IMR-90 (cell line): Measurements from ENCODE around the gene PIGP. TPM values are rescaled to one million over a fixed set of nuclear protein-coding genes. Genes with fewer than 3 reads are reported as not detected.

Experiments used
- ATAC-seq: fragments of 200-7000 bp; cut with Tn5 transposase; 2 replicates; pipeline ENCODE4 v1.9.1; 2020; ENCODE audit warnings: low read depth, mild to moderate bottlenecking, moderate library complexity
- BruUV-seq: library from RNA; stranded (reverse); fragments of 400-500 nt; replicated peaks from 2 replicates; lab custom pipeline; 2021; lab: Mats Ljungman, UMichigan
- CTCF ChIA-PET: fragments of 300-600 bp; formaldehyde crosslinking; extraction: SDS; loops from one replicate; lab custom pipeline; 2021; ENCODE audit warnings: antibody characterized with exemption; lab: Yijun Ruan, JAX
- POLR2A ChIA-PET: fragments of 300-600 bp; sonication (Branson Sonifier 250); formaldehyde crosslinking; loops from one replicate; lab custom pipeline; 2022; ENCODE audit warnings: antibody characterized with exemption; ENCODE audit not compliant: unreplicated experiment; lab: Charles Lee
- DNase-seq: peaks from one replicate; pipeline ENCODE4 v3.0.0; 2013
- H2AFZ ChIP-seq: replicated peaks from 2 replicates; pipeline ENCODE3; 2013; ENCODE audit warnings: low read length, mild to moderate bottlenecking; ENCODE audit not compliant: poor library complexity
- H2AK5ac ChIP-seq: 2 replicates; pipeline ENCODE4 v1.6.1; 2013; ENCODE audit warnings: low read depth, low read length, inconsistent platforms
- H2AK9ac ChIP-seq: replicated peaks from 2 replicates; pipeline ENCODE3; 2013; ENCODE audit warnings: mild to moderate bottlenecking, low read depth, low read length, moderate library complexity; ENCODE audit not compliant: poor library complexity
- H2BK120ac ChIP-seq: 2 replicates; pipeline ENCODE4 v1.6.1; 2013; ENCODE audit warnings: low read depth, low read length, inconsistent platforms
- H2BK15ac ChIP-seq: 3 replicates; pipeline ENCODE4 v1.6.1; 2013; ENCODE audit warnings: low read depth, low read length, inconsistent platforms
- H2BK20ac ChIP-seq: 2 replicates; pipeline ENCODE4 v1.6.1; 2013; ENCODE audit warnings: low read depth, mild to moderate bottlenecking, inconsistent platforms, low read length, moderate library complexity
- H2BK5ac ChIP-seq: 2 replicates; pipeline ENCODE4 v1.6.1; 2013; ENCODE audit warnings: mild to moderate bottlenecking, low read depth, low read length, inconsistent platforms; ENCODE audit not compliant: poor library complexity, severe bottlenecking
- H3K14ac ChIP-seq: replicated peaks from 2 replicates; pipeline ENCODE4 v1.6.1; 2013; ENCODE audit warnings: low read depth, low read length, inconsistent platforms
- H3K18ac ChIP-seq: 2 replicates; pipeline ENCODE4 v1.6.1; 2013; ENCODE audit warnings: low read depth, low read length, control low read depth
- H3K23ac ChIP-seq: 2 replicates; pipeline ENCODE4 v1.6.1; 2013; ENCODE audit warnings: low read depth, low read length, inconsistent platforms
- H3K27ac ChIP-seq: 2 replicates; pipeline ENCODE4 v1.5.1; 2013; ENCODE audit warnings: mild to moderate bottlenecking, control low read depth, low read length; ENCODE audit not compliant: insufficient read depth
- H3K27me3 ChIP-seq: 2 replicates; pipeline ENCODE4 v1.6.1; 2013; ENCODE audit warnings: low read length; ENCODE audit not compliant: control insufficient read depth, insufficient read depth
- H3K36me3 ChIP-seq: 2 replicates; pipeline ENCODE4 v1.6.1; 2013; ENCODE audit warnings: low read length, mixed read lengths; ENCODE audit not compliant: control insufficient read depth, insufficient read depth
- H3K4ac ChIP-seq: 2 replicates; pipeline ENCODE4 v1.6.1; 2013; ENCODE audit warnings: low read depth, low read length, inconsistent platforms
- H3K4me1 ChIP-seq: 2 replicates; pipeline ENCODE4 v1.6.1; 2013; ENCODE audit warnings: low read length, mixed read lengths; ENCODE audit not compliant: control insufficient read depth, insufficient read depth
- H3K4me2 ChIP-seq: 2 replicates; pipeline ENCODE4 v1.6.1; 2013; ENCODE audit warnings: low read depth, mild to moderate bottlenecking, control low read depth, low read length, moderate library complexity
- H3K4me3 ChIP-seq: 2 replicates; pipeline ENCODE4 v1.5.1; 2013; ENCODE audit warnings: low read depth, mild to moderate bottlenecking, control low read depth, low read length, moderate library complexity; ENCODE audit not compliant: insufficient read depth
- H3K56ac ChIP-seq: 2 replicates; pipeline ENCODE4 v1.6.1; 2013; ENCODE audit warnings: low read length, inconsistent platforms; ENCODE audit not compliant: insufficient read depth; ENCODE audit errors: extremely low read depth
- H3K79me1 ChIP-seq, 2 experiments: 2 replicates each; pipeline ENCODE4 v1.6.1; 2013; ENCODE audit warnings: low read length in 2 of 2, inconsistent platforms in 1 of 2, low read depth in 1 of 2
- H3K9ac ChIP-seq: 2 replicates; pipeline ENCODE4 v1.6.1; 2013; ENCODE audit warnings: low read depth, low read length, control low read depth
- H3K9me1 ChIP-seq: 2 replicates; pipeline ENCODE4 v1.6.1; 2013; ENCODE audit warnings: low read length, inconsistent platforms; ENCODE audit not compliant: insufficient read depth
- H3K9me3 ChIP-seq: 2 replicates; pipeline ENCODE4 v1.6.1; 2013; ENCODE audit warnings: low read length; ENCODE audit not compliant: control insufficient read depth, insufficient read depth
- H4K20me1 ChIP-seq: 2 replicates; pipeline ENCODE4 v1.6.1; 2013; ENCODE audit warnings: low read length, inconsistent platforms; ENCODE audit not compliant: insufficient read depth
- H4K5ac ChIP-seq: 2 replicates; pipeline ENCODE4 v1.6.1; 2013; ENCODE audit warnings: mild to moderate bottlenecking, low read depth, low read length, control low read depth
- H4K8ac ChIP-seq, 2 experiments: 2 replicates each; pipeline ENCODE4 v1.6.1; 2013; ENCODE audit warnings: low read depth in 2 of 2, low read length in 2 of 2, control low read depth in 1 of 2, inconsistent platforms in 1 of 2
- H4K91ac ChIP-seq: 2 replicates; pipeline ENCODE4 v1.6.1; 2013; ENCODE audit warnings: low read depth, low read length, inconsistent platforms; ENCODE audit not compliant: insufficient read depth
- BHLHE40 ChIP-seq: fragments of 150-350 bp; IDR thresholded peaks from 2 replicates; pipeline ENCODE4 v1.6.1; 2016; ENCODE audit warnings: mild to moderate bottlenecking, low read depth, low read length
- CEBPB ChIP-seq: IDR thresholded peaks from 2 replicates; pipeline ENCODE4 v1.6.1; 2012; ENCODE audit warnings: low read depth, low read length, improper control_type of control experiment
- CHD1 ChIP-seq: IDR thresholded peaks from 2 replicates; pipeline ENCODE4 v1.6.1; 2012; ENCODE audit warnings: low read depth, low read length, improper control_type of control experiment
- CTCF ChIP-seq: conservative IDR thresholded peaks from 2 replicates; pipeline ENCODE4 v1.5.1; 2012; ENCODE audit warnings: mild to moderate bottlenecking, low read depth, low read length, improper control_type of control experiment
- FOS ChIP-seq: fragments of 150-350 bp; IDR thresholded peaks from 2 replicates; pipeline ENCODE4 v1.6.1; 2016; ENCODE audit warnings: low read depth, low read length
- MAFK ChIP-seq: IDR thresholded peaks from 2 replicates; pipeline ENCODE4 v1.6.1; 2012; ENCODE audit warnings: low read depth, low read length, improper control_type of control experiment
- MAZ ChIP-seq: IDR thresholded peaks from 2 replicates; pipeline ENCODE4 v1.6.1; 2012; ENCODE audit warnings: low read depth, mild to moderate bottlenecking, low read length, improper control_type of control experiment, moderate library complexity, borderline replicate concordance
- MXI1 ChIP-seq: IDR thresholded peaks from 2 replicates; pipeline ENCODE4 v1.6.1; 2012; ENCODE audit warnings: low read depth, mild to moderate bottlenecking, low read length, moderate library complexity, borderline replicate concordance
- NFE2L2 ChIP-seq: fragments of 150-350 bp; IDR thresholded peaks from 2 replicates; pipeline ENCODE4 v1.6.1; 2016; ENCODE audit warnings: low read depth, mild to moderate bottlenecking, low read length
- POLR2A ChIP-seq: IDR thresholded peaks from 2 replicates; pipeline ENCODE4 v1.6.1; 2012; ENCODE audit warnings: mild to moderate bottlenecking, low read depth, low read length
- RAD21 ChIP-seq: IDR thresholded peaks from 2 replicates; pipeline ENCODE4 v1.6.1; 2012; ENCODE audit warnings: low read length, improper control_type of control experiment
- RCOR1 ChIP-seq: IDR thresholded peaks from 2 replicates; pipeline ENCODE4 v1.6.1; 2012; ENCODE audit warnings: mild to moderate bottlenecking, low read length, improper control_type of control experiment; ENCODE audit not compliant: insufficient replicate concordance
- SMC3 ChIP-seq: fragments of 150-350 bp; IDR thresholded peaks from 2 replicates; pipeline ENCODE4 v1.6.1; 2016; ENCODE audit warnings: low read depth, mild to moderate bottlenecking, antibody characterized with exemption, low read length, moderate library complexity
- USF2 ChIP-seq: fragments of 150-350 bp; IDR thresholded peaks from 2 replicates; pipeline ENCODE4 v1.6.1; 2017; ENCODE audit warnings: mild to moderate bottlenecking, antibody characterized with exemption, low read length, low read depth
- WGBS, 2 experiments: methylation state at CpG; one replicate each; pipeline versions ENCODE4 v1.1.5 to v1.1.7; 2013; ENCODE audit warnings: missing lambda C conversion rate in 2 of 2; ENCODE audit not compliant: insufficient read length in 1 of 2; ENCODE audit errors: extremely low coverage in 2 of 2; 5-methylcytosine and 5-hydroxymethylcytosine counted together
- dilution Hi-C: fragments of 300-500 bp; cut with HindIII; formaldehyde crosslinking; loops from one replicate; pipeline ENCODE4 v1.14.3; 2018; ENCODE audit warnings: low sequenced_read_pairs; ENCODE audit not compliant: unreplicated experiment
- in situ Hi-C: fragments of 300-500 bp; cut with MboI; formaldehyde crosslinking; loops from 3 replicates; pipeline ENCODE4 v1.14.3; 2019; ENCODE audit warnings: low sequenced_read_pairs, inconsistent platforms, mixed read lengths
- intact Hi-C: fragments of 100-400 bp; cut with micrococcal nuclease; formaldehyde crosslinking; loops from 2 replicates; pipeline ENCODE4 v1.10.0; 2022
- polyA plus RNA-seq, 3 experiments: library from polyadenylated mRNA; depleted of rRNA; stranded (reverse); fragments of >200 nt; gene quantifications; 2 replicates each; pipeline ENCODE4 v1.2.3, GENCODE V29; 2012; ENCODE audit warnings: low replicate concordance in 1 of 3
- total RNA-seq: library from RNA; depleted of rRNA; stranded (reverse); fragments of >200 nt; gene quantifications from 2 replicates; pipeline ENCODE4 v1.2.3, GENCODE V29; 2012

PIGP gene
- total and polyA plus RNA-seq, 2 of the 4 experiments (the other 2 are of a cell fraction), result 4.1 to 15.4 TPM

- H2BK15ac ChIP-seq, result no peak overlapping the region
- no peak overlapping the region for H3K9ac ChIP-seq
- ChIA-PET CTCF (no interaction called here), POLR2A (no interaction called here)
- H3K4me3 ChIP-seq, result no peak overlapping the region
- peaks cover 3% of the 10 kb centered on the region; the same call in 1 of the 2 replicates for H4K20me1 ChIP-seq
- no peak overlapping the region for H3K4ac ChIP-seq
- H2BK5ac ChIP-seq, result no peak overlapping the region
- no peak overlapping the region for H3K14ac ChIP-seq
- peaks cover 8% of the 10 kb centered on the region for H3K27me3 ChIP-seq
- H3K79me1 ChIP-seq, result no peaks in the 10 kb centered on the region
- no peak overlapping the region for H4K91ac ChIP-seq
- no peak overlapping the region for H2AK9ac ChIP-seq
- no peak overlapping the region for H3K27ac ChIP-seq
- H3K18ac ChIP-seq, result no peak overlapping the region
- no peak for TF ChIP-seq MAZ
- TF ChIP-seq RCOR1, result no peak
- TF ChIP-seq SMC3, result no peak
- TF ChIP-seq MAFK, result no peak
- TF ChIP-seq POLR2A, result no peak
- TF ChIP-seq CEBPB, result no peak
- TF ChIP-seq MXI1, result no peak
- TF ChIP-seq USF2, result no peak
- no peak for TF ChIP-seq CTCF
- TF ChIP-seq NFE2L2, result no peak
- no peak for TF ChIP-seq BHLHE40
- TF ChIP-seq CHD1, result no peak
- TF ChIP-seq RAD21, result no peak
- no peak for TF ChIP-seq FOS
- H2AK5ac ChIP-seq, result no peak overlapping the region
- H3K4me2 ChIP-seq, result no peak overlapping the region
- H3K4me1 ChIP-seq, result peaks cover 3% of the 10 kb centered on the region; the same call in 1 of the 2 replicates
- H3K9me3 ChIP-seq, result no peaks in the 10 kb centered on the region
- ATAC-seq, result no peak
- in situ Hi-C loops (no loop called here), dilution Hi-C loops (no loop called here), intact Hi-C loops (no loop called here)
- 90% methylated on average over 2 of the region's 4 CpGs; no CpG with 5 or more reads in 1 of the 2 experiments for WGBS, 2 experiments
- BruUV-seq, result no TSS peak
- H2AFZ ChIP-seq, result no peak overlapping the region
- DNase-seq, result no peak
- no peak overlapping the region for H2BK120ac ChIP-seq
- no peak overlapping the region for H3K56ac ChIP-seq
- no peak overlapping the region for H4K8ac ChIP-seq
- no peaks in the 10 kb centered on the region for H3K36me3 ChIP-seq
- H3K9me1 ChIP-seq, result no peaks in the 10 kb centered on the region
- H4K5ac ChIP-seq, result no peak overlapping the region
- no peak overlapping the region for H3K23ac ChIP-seq
- H2BK20ac ChIP-seq, result no peak overlapping the region
Observed at GRCh38 chr21:37036177-37036576, 36.7 kb downstream of the PIGP start.
